Measurements from ENCODE around the gene MACC1.

GRCh38 chr7:20153999-20154398, 63.2 kb downstream of the MACC1 start:
- no peak for TF ChIP-seq ZFX (IDR thresholded peaks at IDR 0.05)
- no peak for TF ChIP-seq CTCF (conservative IDR thresholded peaks at IDR 0.05)

Measured in C4-2B (cell line).